Skeletal muscle satellite cell (primary cell): ENCODE measurements around the gene SMYD3.
"Not testable (repeated sequence)": the region's sequence is repeated elsewhere in the genome, so short reads cannot be mapped to it uniquely, and the experiment has no call there.

Experiments
- H3K27me3 ChIP-seq: 2 replicates; pipeline ENCODE4 v1.7.0; 2013; ENCODE audit warnings: low read length; ENCODE audit not compliant: control insufficient read depth, insufficient read depth
- H3K36me3 ChIP-seq: 2 replicates; pipeline ENCODE4 v1.7.0; 2013; ENCODE audit warnings: mild to moderate bottlenecking, control low read depth, low read length; ENCODE audit not compliant: insufficient read depth
- H3K4me1 ChIP-seq: 2 replicates; pipeline ENCODE4 v1.7.0; 2013; ENCODE audit warnings: low read length; ENCODE audit not compliant: control insufficient read depth, insufficient read depth
- H3K4me2 ChIP-seq: 2 replicates; pipeline ENCODE4 v1.7.0; 2013; ENCODE audit warnings: mild to moderate bottlenecking, low read length
- H3K4me3 ChIP-seq: 2 replicates; pipeline ENCODE4 v1.7.0; 2013; ENCODE audit warnings: low read length
- H3K9ac ChIP-seq: 2 replicates; pipeline ENCODE4 v1.7.0; 2013; ENCODE audit warnings: mild to moderate bottlenecking, low read depth, low read length, moderate library complexity
- H3K9me3 ChIP-seq: replicated peaks from 2 replicates; pipeline ENCODE4 v1.7.0; 2013; ENCODE audit warnings: mild to moderate bottlenecking, control low read depth, low read length

SMYD3 gene

DNA sequence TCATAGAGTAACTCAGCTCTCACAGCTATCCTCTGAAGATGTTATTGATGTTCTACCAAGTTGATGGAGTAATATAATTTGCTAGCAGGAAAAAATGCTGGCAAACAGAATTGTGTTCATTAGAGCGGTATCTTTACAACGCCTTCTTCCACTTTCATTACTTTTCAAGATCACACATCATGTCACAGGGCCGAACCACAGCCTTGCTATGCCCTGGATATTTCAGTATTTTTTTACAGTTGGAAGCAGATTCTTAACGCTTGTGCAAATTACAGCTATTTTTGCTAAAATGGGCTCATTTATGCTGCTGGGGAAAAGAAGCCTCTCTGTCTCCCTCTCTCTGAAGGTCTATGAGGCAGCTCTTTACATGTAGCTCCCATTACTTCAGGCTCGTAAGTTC lies 720.1 kb downstream of the SMYD3 start:
- no peaks in the 10 kb centered on the region for H3K27me3 ChIP-seq
- H3K9ac ChIP-seq, result no peak overlapping the region

DNA sequence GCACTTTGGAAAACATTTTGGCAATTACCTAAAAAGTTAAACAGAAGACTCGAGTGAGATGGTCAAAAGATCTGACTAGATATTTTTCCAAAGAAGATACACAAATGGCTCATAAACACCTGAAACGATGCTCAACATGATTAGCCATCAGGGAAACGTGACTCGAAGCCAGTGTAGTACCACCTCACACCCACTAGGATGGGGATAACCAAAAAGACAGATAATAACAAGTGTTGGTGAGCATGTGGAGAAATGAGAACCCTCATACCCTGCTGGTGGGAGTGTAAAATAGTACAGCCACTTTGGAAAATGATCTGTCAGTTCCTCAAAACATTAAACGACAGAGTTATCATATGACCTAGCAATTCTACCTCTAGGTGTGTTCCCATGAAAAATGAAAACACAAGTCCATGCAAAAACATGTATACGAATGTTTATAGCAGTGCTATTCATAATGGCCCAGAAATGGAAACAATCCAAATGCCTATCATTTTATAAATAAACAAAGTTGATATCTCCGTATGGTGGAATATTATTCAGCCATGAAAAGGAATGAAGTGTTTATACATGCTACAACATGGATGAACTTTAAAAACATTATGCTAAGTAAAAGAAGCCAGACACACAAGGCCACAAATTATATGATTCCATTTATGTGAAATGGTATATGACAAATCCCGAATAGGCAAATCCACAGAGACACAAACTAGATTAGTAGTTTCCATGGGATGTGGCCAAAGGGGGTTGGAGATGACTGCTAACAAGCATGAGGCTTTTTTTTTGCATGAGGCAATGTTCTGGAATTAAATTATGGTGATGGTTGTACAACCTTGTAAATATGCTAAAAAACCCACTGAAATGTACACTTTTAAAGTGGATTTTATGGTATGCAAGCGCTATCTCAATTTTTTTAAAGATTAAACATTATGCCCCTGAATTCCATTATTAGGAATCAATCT lies 727.0 kb downstream of the SMYD3 start:
- Histone ChIP-seq H3K36me3 (no peaks in the 10 kb centered on the region), H3K27me3 (no peaks in the 10 kb centered on the region), H3K4me2 (no peak overlapping the region), H3K4me3 (no peak overlapping the region), H3K4me1 (no peaks in the 10 kb centered on the region), H3K9ac (no peak overlapping the region), H3K9me3 (no peaks in the 10 kb centered on the region)

More for the DNA sequence above, 720.1 kb downstream of the SMYD3 start:
- Histone ChIP-seq H3K36me3 (no peaks in the 10 kb centered on the region), H3K4me3 (no peak overlapping the region), H3K9me3 (no peaks in the 10 kb centered on the region), H3K4me2 (no peak overlapping the region), H3K4me1 (peaks cover 14% of the 10 kb centered on the region)

DNA sequence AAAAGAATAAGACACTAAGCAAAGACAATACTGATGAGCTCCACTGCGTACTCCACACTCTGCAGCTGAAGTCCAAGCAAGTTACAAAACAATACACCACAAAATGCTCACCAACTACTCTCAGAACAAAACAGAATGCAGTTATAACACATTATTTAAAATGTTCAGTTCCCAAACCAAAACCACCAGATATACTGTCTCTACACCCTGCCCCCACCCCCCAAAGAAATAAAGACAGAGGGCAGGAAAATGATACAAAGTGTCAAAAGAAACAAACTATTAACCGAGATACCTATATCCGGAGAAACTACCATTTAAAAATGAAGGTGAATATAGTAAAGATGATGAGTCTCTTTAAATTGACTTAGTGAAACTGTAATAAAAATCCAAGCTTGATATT lies 729.3 kb downstream of the SMYD3 start:
- Histone ChIP-seq H3K27me3 (no peaks in the 10 kb centered on the region), H3K9ac (no peak overlapping the region), H3K4me2 (no peak overlapping the region), H3K9me3 (no peaks in the 10 kb centered on the region), H3K36me3 (no peaks in the 10 kb centered on the region), H3K4me3 (no peak overlapping the region), H3K4me1 (no peaks in the 10 kb centered on the region)

DNA sequence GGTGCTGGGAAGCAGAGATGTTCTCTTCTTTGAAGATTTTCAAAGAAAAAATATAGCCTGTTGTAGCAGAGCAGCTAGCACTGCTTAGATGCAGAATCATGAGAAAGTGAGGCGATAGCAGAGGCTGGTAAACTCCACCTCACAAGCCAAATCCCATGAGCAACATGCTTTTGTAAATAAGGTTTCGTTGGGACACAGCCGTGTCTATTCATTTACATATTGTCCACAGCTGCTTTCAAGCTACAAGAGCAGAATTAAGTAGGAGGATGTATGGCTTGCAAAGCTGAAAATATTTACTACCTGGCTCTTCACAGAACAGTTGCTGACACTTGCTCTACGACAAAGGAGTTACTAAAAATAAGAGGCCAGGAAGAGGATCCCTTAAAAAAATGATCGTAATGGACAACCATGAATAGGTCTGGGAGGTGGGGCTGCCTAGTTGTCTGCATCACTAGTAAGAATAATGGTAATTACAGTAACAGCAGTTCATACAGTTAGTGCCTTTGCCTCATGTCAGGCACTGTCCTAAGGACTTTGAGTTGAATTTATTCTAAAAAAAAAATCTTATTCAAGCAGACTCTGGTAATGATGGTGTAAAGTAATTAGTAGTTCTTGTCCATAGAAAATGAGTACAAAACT lies 730.3 kb downstream of the SMYD3 start:
- H3K9me3 ChIP-seq, result no peaks in the 10 kb centered on the region
- H3K4me1 ChIP-seq, result peaks cover 7% of the 10 kb centered on the region
- no peaks in the 10 kb centered on the region for H3K36me3 ChIP-seq
- no peak overlapping the region for H3K4me3 ChIP-seq
- no peak overlapping the region for H3K4me2 ChIP-seq
- no peaks in the 10 kb centered on the region for H3K27me3 ChIP-seq
- no peak overlapping the region for H3K9ac ChIP-seq

DNA sequence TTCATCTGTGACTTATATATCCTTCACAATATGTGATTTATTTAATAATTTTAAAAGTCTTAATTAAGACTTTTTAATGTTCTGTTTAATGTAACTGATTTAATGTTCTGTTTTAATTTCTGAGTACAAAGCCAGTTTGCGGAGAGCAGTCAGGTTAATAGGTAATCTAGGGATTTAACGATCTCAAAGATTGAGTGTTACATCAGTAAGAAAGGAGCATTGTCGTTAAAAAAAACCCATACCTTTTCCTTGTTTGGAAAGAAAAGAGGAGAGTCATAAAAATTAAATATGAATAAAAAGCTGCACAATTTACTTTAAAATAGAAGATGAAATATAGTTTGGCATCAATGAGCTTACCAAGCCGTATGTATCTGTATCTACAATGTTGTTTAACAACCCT lies 730.9 kb downstream of the SMYD3 start:
- no peak overlapping the region for H3K4me3 ChIP-seq
- H3K27me3 ChIP-seq, result no peaks in the 10 kb centered on the region
- H3K36me3 ChIP-seq, result no peaks in the 10 kb centered on the region
- H3K9ac ChIP-seq, result no peak overlapping the region
- H3K4me2 ChIP-seq, result no peak overlapping the region
- H3K9me3 ChIP-seq, result no peaks in the 10 kb centered on the region
- H3K4me1 ChIP-seq, result peaks cover 13% of the 10 kb centered on the region

DNA sequence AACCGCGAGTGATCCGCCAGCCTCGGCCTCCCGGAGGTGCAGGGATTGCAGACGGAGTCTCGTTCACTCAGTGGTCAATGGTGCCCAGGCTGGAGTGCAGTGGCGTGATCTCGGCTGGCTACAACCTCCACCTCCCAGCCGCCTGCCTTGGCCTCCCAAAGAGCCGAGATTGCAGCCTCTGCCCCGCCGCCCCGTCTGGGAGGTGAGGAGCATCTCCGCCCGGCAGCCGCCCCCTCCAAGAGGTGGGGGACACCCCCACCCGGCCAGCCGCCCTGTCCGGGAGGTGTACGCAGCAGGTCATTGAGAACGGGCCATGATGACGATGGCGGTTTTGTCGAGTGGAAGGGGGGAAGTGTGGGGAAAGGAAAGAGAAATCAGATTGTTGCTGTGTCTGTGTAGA lies 732.1 kb downstream of the SMYD3 start:
- H3K4me1 ChIP-seq, result peaks cover 23% of the 10 kb centered on the region
- not testable (repeated sequence) for H3K9me3 ChIP-seq, H3K27me3 ChIP-seq

DNA sequence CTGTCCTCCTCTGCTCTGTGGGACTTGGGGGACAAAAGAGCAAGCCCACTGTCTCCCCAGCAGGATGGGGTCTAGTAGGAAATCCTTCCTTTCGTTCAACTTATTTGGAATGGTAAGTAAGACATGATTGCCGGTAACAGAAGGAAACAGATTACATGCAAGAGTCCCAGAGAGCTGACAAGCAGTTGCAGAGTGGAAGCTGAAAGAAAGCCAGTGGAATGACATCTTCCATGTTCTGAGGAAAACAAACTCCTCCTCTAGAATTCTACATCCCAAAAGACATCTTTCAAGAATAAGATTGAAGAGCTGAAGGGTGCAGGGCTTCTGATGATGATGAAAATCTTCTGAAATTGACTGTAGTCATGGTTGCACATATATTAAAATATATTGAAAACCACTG lies 732.9 kb downstream of the SMYD3 start:
- Histone ChIP-seq H3K4me2 (no peak overlapping the region), H3K9me3 (no peaks in the 10 kb centered on the region), H3K4me1 (peaks cover 27% of the 10 kb centered on the region), H3K36me3 (no peaks in the 10 kb centered on the region), H3K9ac (no peak overlapping the region), H3K4me3 (no peak overlapping the region), H3K27me3 (no peaks in the 10 kb centered on the region)

More for the DNA sequence above, 732.1 kb downstream of the SMYD3 start:
- not testable (repeated sequence) for H3K4me3 ChIP-seq, H3K4me2 ChIP-seq, H3K36me3 ChIP-seq, H3K9ac ChIP-seq

DNA sequence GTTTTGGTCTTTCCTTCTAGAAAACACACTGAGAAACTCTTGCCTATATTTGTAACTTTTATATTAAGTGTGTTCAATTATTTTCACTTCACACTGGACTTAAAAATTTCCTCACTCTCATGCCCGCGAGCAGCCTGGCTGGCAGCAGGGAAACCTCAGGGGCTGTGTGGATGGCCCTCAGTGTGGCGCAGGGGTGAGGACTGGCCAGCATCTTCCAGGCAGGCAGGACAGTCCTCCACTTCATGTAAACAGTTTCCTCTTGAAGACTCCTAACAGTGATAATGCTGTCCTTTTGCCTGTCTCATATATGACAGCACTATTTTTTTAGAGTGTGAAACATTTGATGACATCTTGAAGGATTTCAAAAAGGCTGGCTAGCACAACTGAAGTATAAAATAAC lies 733.7 kb downstream of the SMYD3 start:
- peaks cover 27% of the 10 kb centered on the region for H3K4me1 ChIP-seq
- H3K9me3 ChIP-seq, result no peaks in the 10 kb centered on the region
- H3K9ac ChIP-seq, result no peak overlapping the region
- no peak overlapping the region for H3K4me2 ChIP-seq
- H3K27me3 ChIP-seq, result no peaks in the 10 kb centered on the region
- no peaks in the 10 kb centered on the region for H3K36me3 ChIP-seq
- no peak overlapping the region for H3K4me3 ChIP-seq

DNA sequence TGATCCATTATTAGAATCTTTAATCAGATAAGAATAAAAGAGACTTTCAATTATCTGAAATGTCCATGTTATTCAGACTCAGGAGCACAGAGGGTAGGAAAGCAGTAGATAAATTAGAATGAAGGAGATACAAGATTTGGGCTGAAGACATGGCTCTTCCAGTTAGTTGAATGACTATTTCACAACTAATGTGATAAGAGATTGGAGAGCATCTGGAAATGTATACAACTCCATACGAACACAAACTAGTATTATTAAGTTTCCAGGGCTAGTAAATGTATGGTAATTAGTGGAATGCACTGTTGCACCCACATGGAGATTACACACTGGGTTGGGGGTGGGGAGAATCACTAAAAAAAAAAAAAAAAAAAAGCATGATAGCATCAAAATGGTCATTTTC lies 734.3 kb downstream of the SMYD3 start:
- Histone ChIP-seq H3K4me3 (no peak overlapping the region), H3K9me3 (no peaks in the 10 kb centered on the region), H3K4me2 (no peak overlapping the region), H3K36me3 (no peaks in the 10 kb centered on the region), H3K4me1 (peaks cover 27% of the 10 kb centered on the region), H3K27me3 (no peaks in the 10 kb centered on the region), H3K9ac (no peak overlapping the region)

DNA sequence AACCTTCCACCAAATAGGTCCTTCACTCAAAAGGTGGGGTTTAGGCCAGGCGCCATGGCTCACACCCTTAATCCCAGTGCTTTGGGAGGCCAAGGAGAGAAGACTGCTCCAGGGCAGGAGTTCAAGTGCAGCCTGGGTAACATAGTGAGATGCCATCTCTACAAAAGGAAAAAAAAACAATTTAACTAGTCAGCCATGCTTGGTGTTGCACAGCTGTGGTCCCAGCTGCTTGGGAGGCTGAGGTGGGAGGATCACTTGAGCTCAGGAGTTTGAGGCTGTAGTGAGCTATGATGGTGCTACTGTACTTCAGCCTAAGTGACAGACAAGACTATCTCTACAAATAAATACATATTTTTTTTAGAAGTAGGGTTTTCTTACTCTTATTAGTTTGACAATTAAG lies 734.8 kb downstream of the SMYD3 start:
- H3K9me3 ChIP-seq, result no peaks in the 10 kb centered on the region
- H3K36me3 ChIP-seq, result no peaks in the 10 kb centered on the region
- peak overlapping the region; percentile 52 for H3K4me2 ChIP-seq
- no peak overlapping the region for H3K9ac ChIP-seq
- no peaks in the 10 kb centered on the region for H3K27me3 ChIP-seq
- no peak overlapping the region for H3K4me3 ChIP-seq
- peaks cover 27% of the 10 kb centered on the region for H3K4me1 ChIP-seq

DNA sequence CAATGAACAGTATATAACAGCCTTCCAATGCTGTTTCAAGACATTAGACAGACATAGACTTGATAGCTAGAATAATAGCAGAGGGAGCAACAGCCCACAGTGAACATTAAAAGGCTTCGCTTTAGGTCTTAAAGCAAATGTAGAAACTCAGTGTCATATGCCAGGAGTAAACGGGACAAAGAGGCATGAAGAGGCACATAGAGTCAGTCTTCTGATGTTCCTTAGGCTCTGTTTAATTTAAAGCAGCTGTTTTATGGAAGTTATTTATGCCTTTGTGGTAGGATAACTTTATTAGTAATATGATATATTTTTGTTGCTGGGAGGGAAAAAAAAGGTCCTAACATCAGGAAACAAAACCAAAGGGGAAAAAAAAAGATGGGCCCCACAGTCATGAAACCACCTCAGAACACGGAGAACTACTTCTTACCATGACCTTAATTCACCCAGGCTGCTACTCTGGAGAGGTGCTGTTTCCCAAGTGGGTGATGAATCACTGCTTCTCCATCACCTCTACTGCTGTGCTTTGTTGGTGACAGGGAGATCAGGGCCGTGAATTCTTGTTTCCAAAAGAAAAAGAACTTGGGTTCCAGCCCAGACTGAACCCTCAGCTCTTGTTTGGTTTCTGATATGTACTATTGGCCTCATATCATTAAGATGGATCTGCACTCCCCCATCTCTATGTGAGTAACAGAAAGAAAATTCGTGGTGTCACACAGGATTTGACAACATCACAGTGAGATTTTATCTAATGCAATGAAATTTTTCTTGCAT lies 735.4 kb downstream of the SMYD3 start:
- no peaks in the 10 kb centered on the region for H3K36me3 ChIP-seq
- no peaks in the 10 kb centered on the region for H3K9me3 ChIP-seq
- peaks cover 27% of the 10 kb centered on the region for H3K4me1 ChIP-seq
- H3K4me3 ChIP-seq, result no peak overlapping the region
- H3K4me2 ChIP-seq, result peak overlapping the region; percentile 52
- peak overlapping the region; percentile 4 for H3K9ac ChIP-seq
- H3K27me3 ChIP-seq, result no peaks in the 10 kb centered on the region
